ENCODE measurements around the gene ANXA1. TPM values are rescaled to one million over a fixed set of nuclear protein-coding genes. Genes with fewer than 3 reads are reported as not detected.

ANXA1 gene
- total RNA-seq, 1 experiment from 2014 or later = 2.1 TPM

GRCh38 chr9:73174330-73174980 is 22.8 kb downstream of the ANXA1 start:
- no peaks in the 10 kb centered on the region for H3K9me3 Mint-ChIP-seq
- no peaks in the 10 kb centered on the region for H3K27me3 Mint-ChIP-seq (ENCODE audit: low read depth)
- ChIA-PET POLR2A (interaction anchor here (0.6 kb wide), 1 partner anchor 521 kb away, joined by 6 read pairs; no protein-coding TSS in a partner anchor), CTCF (no interaction called here)
- ATAC-seq (no peak), DNase-seq (ENCODE audit: low spot score) (no peak)
- no peaks in the 10 kb centered on the region for H3K36me3 Mint-ChIP-seq
- no peak overlapping the region for H3K27ac Mint-ChIP-seq
- TF ChIP-seq USF1 (CRISPR knock-in tag; IDR thresholded peaks at IDR 0.05) = no peak
- no peak for TF ChIP-seq USF2 (CRISPR knock-in tag; IDR thresholded peaks at IDR 0.05)
- TF ChIP-seq GRHL2 (CRISPR knock-in tag; IDR thresholded peaks at IDR 0.05; ENCODE audit: insufficient replicate concordance, severe bottlenecking) = no peak
- TF ChIP-seq NR2C2 (CRISPR knock-in tag; IDR thresholded peaks at IDR 0.05) = no peak
- no peak overlapping the region for H3K4me3 Mint-ChIP-seq
- peaks cover 14% of the 10 kb centered on the region for H3K4me1 Mint-ChIP-seq

- TF ChIP-seq CTCF (IDR thresholded peaks at IDR 0.05) (no peak), RORB (CRISPR knock-in tag; IDR thresholded peaks at IDR 0.05) (no peak)
- Mint-ChIP-seq H3K4me1 (peaks cover 14% of the 10 kb centered on the region), H3K9me3 (no peaks in the 10 kb centered on the region), H3K27me3 (ENCODE audit: low read depth) (no peaks in the 10 kb centered on the region), H3K36me3 (no peaks in the 10 kb centered on the region), H3K4me3 (no peak overlapping the region), H3K27ac (no peak overlapping the region)
- CTCF ChIA-PET = interaction anchor here (2.1 kb wide), 1 partner anchor 69 kb away, joined by 10 read pairs; no protein-coding TSS in a partner anchor
- POLR2A ChIA-PET = no interaction called here
- ATAC-seq (no peak), DNase-seq (ENCODE audit: low spot score) (no peak)
Measured at GRCh38 chr9:73176450-73176875, 24.8 kb downstream of the ANXA1 start.

GRCh38 chr9:73178044-73178443 is 26.4 kb downstream of the ANXA1 start:
- CTCF ChIA-PET = interaction anchor here (2.9 kb wide), 1 partner anchor 70 kb away, joined by 12 read pairs; no protein-coding TSS in a partner anchor
- Mint-ChIP-seq H3K9me3 (no peaks in the 10 kb centered on the region), H3K4me1 (peaks cover 14% of the 10 kb centered on the region), H3K27me3 (ENCODE audit: low read depth) (no peaks in the 10 kb centered on the region), H3K4me3 (no peak overlapping the region), H3K36me3 (no peaks in the 10 kb centered on the region), H3K27ac (no peak overlapping the region)
- no peak for TF ChIP-seq SMAD3 (CRISPR knock-in tag; IDR thresholded peaks at IDR 0.05; ENCODE audit: borderline replicate concordance)
- no peak for TF ChIP-seq ZNF121 (CRISPR knock-in tag; IDR thresholded peaks at IDR 0.05)
- TF ChIP-seq CBFB (CRISPR knock-in tag; IDR thresholded peaks at IDR 0.05; ENCODE audit: low read depth) = no peak
- no peak for TF ChIP-seq ZNF423 (CRISPR knock-in tag; IDR thresholded peaks at IDR 0.05)
- TF ChIP-seq FOXP1 (CRISPR knock-in tag; IDR thresholded peaks at IDR 0.05; ENCODE audit: borderline replicate concordance) = no peak
- no peak for TF ChIP-seq PRDM15 (CRISPR knock-in tag; IDR thresholded peaks at IDR 0.05)
- no peak for ATAC-seq
- no peak for DNase-seq (ENCODE audit: low spot score)
- POLR2A ChIA-PET = interaction anchor here (0.6 kb wide), 1 partner anchor 472 kb away, joined by 3 read pairs; no protein-coding TSS in a partner anchor
